C4-2B (cell line): Measurements from ENCODE around the gene ANTXRL.
"Not testable (repeated sequence)": the region's sequence is repeated elsewhere in the genome, so short reads cannot be mapped to it uniquely, and the experiment has no call there.

Experiments used
- H3K27ac ChIP-seq: fragments of 450-650 bp; 2 replicates; pipeline ENCODE4 v1.5.1; 2017
- CTCF ChIP-seq: fragments of 450-650 bp; conservative IDR thresholded peaks from 2 replicates; pipeline ENCODE4 v1.5.1; 2017; ENCODE audit warnings: mild to moderate bottlenecking
- ZFX ChIP-seq: fragments of 450-650 bp; IDR thresholded peaks from 2 replicates; pipeline ENCODE4 v1.6.1; 2017

The ANTXRL gene

GRCh38 chr10:46330894-46331293 is 44.1 kb downstream of the ANTXRL start:
- TF ChIP-seq CTCF: no peak
- no peak for TF ChIP-seq ZFX
- H3K27ac ChIP-seq: no peak overlapping the region

GRCh38 chr10:46365484-46365883 is 78.7 kb downstream of the ANTXRL start:
- not testable (repeated sequence) for H3K27ac ChIP-seq

GRCh38 chr10:46367209-46367608 is 80.4 kb downstream of the ANTXRL start:
- not testable (repeated sequence) for H3K27ac ChIP-seq

DNA sequence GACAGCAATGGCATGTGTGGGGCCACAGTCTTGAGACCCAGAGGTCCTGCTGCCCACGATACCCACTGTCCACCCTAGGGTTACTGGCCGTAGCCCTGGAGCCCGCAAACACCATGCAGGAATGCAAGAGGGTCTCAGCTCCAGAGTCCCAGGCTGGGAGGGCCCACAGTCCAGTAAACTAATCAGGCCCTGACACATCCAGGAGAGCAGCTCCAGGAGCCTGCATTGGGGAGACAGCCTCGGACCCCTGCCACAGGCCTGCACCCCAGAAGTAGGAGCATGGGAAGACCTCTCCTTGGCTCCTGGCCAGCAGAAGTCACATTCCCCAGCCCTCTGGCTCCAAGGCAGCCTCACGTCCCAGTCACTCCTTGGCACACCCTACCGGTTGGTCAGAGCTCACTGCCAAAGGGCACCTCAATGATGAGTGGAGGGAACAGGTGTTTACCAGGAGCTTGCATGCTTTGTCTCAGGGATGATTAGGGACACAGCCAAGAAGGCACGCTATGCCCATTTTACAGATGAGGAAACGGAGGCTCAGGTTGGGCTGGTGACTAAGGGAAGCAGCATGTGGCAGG is 81.0 kb downstream of the ANTXRL start:
- H3K27ac ChIP-seq: not testable (repeated sequence)

DNA sequence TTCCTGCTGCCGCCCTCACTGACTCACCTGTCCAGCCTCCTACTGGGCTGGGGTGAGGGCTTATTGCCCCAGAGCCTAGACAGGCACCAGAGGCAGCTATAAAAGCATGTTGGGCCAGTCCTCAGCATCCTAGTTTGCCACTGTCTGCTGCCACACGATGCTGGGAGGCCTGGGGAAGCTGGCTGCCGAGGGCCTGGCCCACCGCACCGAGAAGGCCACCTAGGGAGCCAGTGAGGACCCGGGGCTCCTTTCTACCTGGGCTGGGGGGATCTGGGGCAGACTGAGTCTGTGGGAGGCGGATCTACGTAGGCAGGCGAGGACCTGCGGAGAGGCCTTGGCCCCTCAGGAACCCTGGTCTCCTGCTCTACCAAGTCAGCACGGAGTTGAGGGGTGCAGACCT is 82.2 kb downstream of the ANTXRL start:
- H3K27ac ChIP-seq: not testable (repeated sequence)

DNA sequence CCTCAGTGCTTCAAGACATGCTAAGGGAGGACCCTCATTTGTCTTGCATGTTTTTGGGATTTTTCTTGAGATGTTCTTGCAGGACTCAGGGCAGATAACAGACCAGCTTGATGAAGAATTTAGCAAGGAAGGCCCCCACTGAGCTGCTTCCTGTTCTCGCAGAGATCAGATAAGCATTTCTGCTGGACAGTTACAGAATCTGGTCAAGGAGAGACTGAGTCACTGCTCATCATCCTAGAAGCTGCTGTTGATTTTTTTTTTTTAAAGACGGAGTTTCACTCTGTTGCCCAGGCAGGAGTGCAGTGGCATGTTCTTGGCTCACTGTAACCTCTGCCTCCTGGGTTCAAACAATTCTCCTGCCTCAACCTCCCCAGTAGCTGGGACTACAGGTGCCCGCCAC is 87.6 kb downstream of the ANTXRL start:
- H3K27ac ChIP-seq: not testable (repeated sequence)

DNA sequence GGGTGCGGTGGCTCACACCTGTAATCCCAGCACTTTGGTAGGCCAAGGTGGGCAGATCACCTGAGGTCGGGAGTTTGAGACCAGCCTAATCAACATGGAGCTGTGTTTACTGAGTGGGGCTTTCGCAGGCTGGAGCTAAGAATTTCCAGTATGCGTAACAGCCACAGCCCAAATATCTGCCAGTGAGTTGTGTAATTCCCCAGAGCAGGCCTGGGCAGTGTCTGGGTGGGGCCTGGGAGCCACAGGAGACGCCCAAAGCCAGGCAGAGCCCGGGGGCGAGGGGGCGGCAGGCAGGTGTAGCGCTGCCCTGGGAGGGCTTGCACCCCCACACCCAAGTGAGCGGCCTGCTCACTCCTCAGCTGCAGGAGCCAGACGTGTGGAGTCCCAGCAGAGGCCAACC is 88.6 kb downstream of the ANTXRL start, which contains the start of gene ANXA8L1:
Gene ANXA8L1, plus strand, starts transcription at position 371 of the 400 bp plus-strand sequence. CDS start 76 bp downstream, outside the sequence.
- H3K27ac ChIP-seq: not testable (repeated sequence)

- H3K27ac ChIP-seq: not testable (repeated sequence)
Measured at GRCh38 chr10:46377022-46377421, 90.2 kb downstream of the ANTXRL start.

DNA sequence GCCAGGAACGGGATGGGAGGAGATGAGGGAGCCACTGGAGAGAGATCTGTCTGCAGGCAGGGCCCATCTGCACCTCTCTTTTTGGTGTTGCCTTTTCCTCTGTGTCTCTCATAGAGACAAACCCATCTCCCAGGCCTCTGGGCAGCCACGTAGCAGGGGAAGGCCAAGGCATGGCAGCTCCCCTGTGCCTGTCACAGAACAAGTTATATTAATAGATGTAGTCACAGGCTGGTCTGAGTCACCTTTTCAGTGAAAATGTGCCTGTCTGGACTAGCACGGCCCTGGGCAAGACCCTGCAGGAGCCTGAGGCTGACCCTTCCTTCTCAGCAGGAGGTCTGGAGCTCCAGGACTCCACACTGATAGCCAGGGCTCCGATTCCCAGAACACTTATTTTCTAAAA is 90.9 kb downstream of the ANTXRL start:
- not testable (repeated sequence) for H3K27ac ChIP-seq

GRCh38 chr10:46378108-46378507 is 91.3 kb downstream of the ANTXRL start:
- not testable (repeated sequence) for H3K27ac ChIP-seq

- not testable (repeated sequence) for H3K27ac ChIP-seq
Measured at GRCh38 chr10:46379233-46379848, 92.5 kb downstream of the ANTXRL start.
